Parathyroid adenoma (tissue), 2 donors: ENCODE results near the gene INS.

Experiments
- H2AFZ ChIP-seq: fragments of 300-600 bp; sonication (generic); one replicate; pipeline ENCODE4 v1.7.0; 2017; ENCODE audit warnings: antibody characterized with exemption, mild to moderate bottlenecking
- H3K27ac ChIP-seq: fragments of 300-600 bp; sonication (generic); one replicate; pipeline ENCODE4 v1.7.0; 2017
- H3K27me3 ChIP-seq: fragments of 300-600 bp; sonication (generic); one replicate; pipeline ENCODE4 v1.7.0; 2017; ENCODE audit warnings: low read length; ENCODE audit not compliant: control insufficient read depth, insufficient read depth
- H3K36me3 ChIP-seq: fragments of 300-600 bp; sonication (generic); one replicate; pipeline ENCODE4 v1.7.0; 2017; ENCODE audit warnings: low read length; ENCODE audit not compliant: control insufficient read depth, insufficient read depth
- H3K4me1 ChIP-seq: fragments of 300-600 bp; sonication (generic); one replicate; pipeline ENCODE4 v1.7.0; 2017; ENCODE audit warnings: control low read depth
- H3K4me2 ChIP-seq: fragments of 300-600 bp; sonication (generic); one replicate; pipeline ENCODE4 v1.7.0; 2017; ENCODE audit warnings: low read length
- H3K4me3 ChIP-seq: fragments of 300-600 bp; sonication (generic); one replicate; pipeline ENCODE4 v1.7.0; 2017; ENCODE audit warnings: low read depth, low read length
- H3K79me2 ChIP-seq: fragments of 300-600 bp; sonication (generic); one replicate; pipeline ENCODE4 v1.7.0; 2017; ENCODE audit warnings: control low read depth
- H3K9ac ChIP-seq: fragments of 300-600 bp; sonication (generic); one replicate; pipeline ENCODE4 v1.7.0; 2017; ENCODE audit warnings: mild to moderate bottlenecking
- H3K9me3 ChIP-seq: fragments of 300-600 bp; sonication (generic); one replicate; pipeline ENCODE4 v1.7.0; 2017; ENCODE audit warnings: low read length; ENCODE audit not compliant: control insufficient read depth
- CTCF ChIP-seq: fragments of 300-600 bp; sonication (generic); IDR thresholded peaks from one replicate; pipeline ENCODE4 v1.7.0; 2017; ENCODE audit warnings: antibody characterized with exemption, mild to moderate bottlenecking
- donor health status: primary hyperparathyroidism.

Gene INS

GRCh38 chr11:2159536-2160413 is 1.2 kb downstream of the INS start:
- no peaks in the 10 kb centered on the region for H3K4me1 ChIP-seq
- H3K36me3 ChIP-seq = no peaks in the 10 kb centered on the region
- H3K9ac ChIP-seq = no peak overlapping the region
- H3K27ac ChIP-seq = no peak overlapping the region
- H3K27me3 ChIP-seq = no peaks in the 10 kb centered on the region
- no peaks in the 10 kb centered on the region for H3K79me2 ChIP-seq
- no peak overlapping the region for H3K4me2 ChIP-seq
- no peak overlapping the region for H3K4me3 ChIP-seq
- no peaks in the 10 kb centered on the region for H3K9me3 ChIP-seq
- H2AFZ ChIP-seq = no peak overlapping the region
- no peak for TF ChIP-seq CTCF

- H3K9me3 ChIP-seq = no peaks in the 10 kb centered on the region
These were observed 2.0 kb downstream of the INS start for GRCh38 chr11:2158966-2159365.

GRCh38 chr11:2158296-2158737 is 2.7 kb downstream of the INS start:
- Histone ChIP-seq H3K4me2 (no peak overlapping the region), H3K4me1 (no peaks in the 10 kb centered on the region), H3K27me3 (no peaks in the 10 kb centered on the region), H2AFZ (no peak overlapping the region), H3K9ac (no peak overlapping the region), H3K36me3 (no peaks in the 10 kb centered on the region), H3K79me2 (no peaks in the 10 kb centered on the region), H3K9me3 (no peaks in the 10 kb centered on the region), H3K4me3 (no peak overlapping the region), H3K27ac (no peak overlapping the region)
- TF ChIP-seq CTCF = no peak

More at GRCh38 chr11:2158966-2159365, 2.0 kb downstream of the INS start:
- Histone ChIP-seq H2AFZ (no peak overlapping the region), H3K79me2 (no peaks in the 10 kb centered on the region), H3K4me2 (no peak overlapping the region), H3K27ac (no peak overlapping the region), H3K27me3 (no peaks in the 10 kb centered on the region), H3K4me3 (no peak overlapping the region), H3K36me3 (no peaks in the 10 kb centered on the region), H3K9ac (no peak overlapping the region), H3K4me1 (no peaks in the 10 kb centered on the region)
- TF ChIP-seq CTCF = no peak

GRCh38 chr11:2157294-2158040 is 3.5 kb downstream of the INS start:
- H3K4me1 ChIP-seq = no peaks in the 10 kb centered on the region
- no peaks in the 10 kb centered on the region for H3K36me3 ChIP-seq
- H3K4me2 ChIP-seq = no peak overlapping the region
- no peak overlapping the region for H3K4me3 ChIP-seq
- H3K27me3 ChIP-seq = no peaks in the 10 kb centered on the region
- no peak for TF ChIP-seq CTCF
- no peak overlapping the region for H3K9ac ChIP-seq
- no peaks in the 10 kb centered on the region for H3K9me3 ChIP-seq
- H2AFZ ChIP-seq = no peak overlapping the region
- H3K79me2 ChIP-seq = no peaks in the 10 kb centered on the region
- no peak overlapping the region for H3K27ac ChIP-seq
